Cardiac septum (tissue), 1 donor: Measurements from ENCODE around the gene OST4. TPM values are rescaled to one million over a fixed set of nuclear protein-coding genes. Genes with fewer than 3 reads are reported as not detected.
A peak's percentile ranks its signal among the peaks of the same experiment; 100 is the strongest.

Experiments
- DNase-seq: peaks from one replicate; pipeline ENCODE4 v3.0.0-alpha.2; 2020; ENCODE audit warnings: low spot score
- intact Hi-C: fragments of 100-400 bp; cut with DNase I; formaldehyde crosslinking; loops from one replicate; pipeline ENCODE4 v1.14.0; 2022
- total RNA-seq: library from RNA; stranded (reverse); fragmentation: NEBNext Ultra II Directional; extraction: Animal tissue kit (Norgen Biotek cat#: 25700); gene quantifications from one replicate; pipeline ENCODE4 v1.2.1, GENCODE V29; 2021
- donor health status: DM: no; HTN: no; CAD: no.

OST4 gene
- total RNA-seq, 1 donor from 2014 or later: 339 TPM

DNA sequence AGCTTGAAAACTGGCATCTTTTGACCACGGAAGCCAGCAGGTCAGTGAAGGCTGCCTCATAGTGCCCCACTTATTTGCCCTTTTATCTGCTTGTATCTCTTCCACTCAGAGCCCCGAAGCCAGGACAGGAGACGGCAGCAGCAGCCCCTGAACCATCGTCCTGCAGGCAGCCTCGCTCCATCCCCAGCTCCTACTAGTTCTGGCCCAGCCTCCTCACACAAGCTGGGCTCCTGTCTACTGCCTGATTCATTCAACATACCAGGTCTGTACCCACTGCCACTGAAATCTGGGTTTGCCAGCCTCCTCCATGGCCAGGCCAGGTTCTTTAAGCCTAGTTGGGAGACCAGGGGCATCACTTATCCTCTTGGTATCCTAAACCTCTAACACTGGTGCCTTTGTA lies 4.1 kb downstream of the OST4 start:
- DNase-seq: no peak
- intact Hi-C loops: no loop called here

DNA sequence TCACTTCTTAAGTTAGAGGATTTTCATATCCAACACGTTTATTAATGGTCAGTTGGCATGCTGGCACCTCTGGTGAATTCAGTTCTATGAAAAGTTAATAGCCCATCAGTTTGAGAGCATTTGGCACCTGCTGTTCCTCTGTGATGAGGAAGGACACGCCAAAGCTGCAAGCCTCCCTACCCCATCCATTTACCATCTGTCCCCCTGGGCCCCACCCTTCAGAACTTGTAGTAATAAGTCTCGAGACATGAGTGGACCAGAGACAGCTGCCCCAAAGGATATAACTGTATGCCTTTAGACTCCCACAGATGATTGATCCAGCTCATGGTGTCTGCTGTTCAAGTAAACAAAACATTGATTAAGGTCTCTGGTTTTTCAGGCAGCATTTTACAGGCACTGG lies 6.3 kb downstream of the OST4 start:
- intact Hi-C loops: no loop called here
- no peak for DNase-seq

DNA sequence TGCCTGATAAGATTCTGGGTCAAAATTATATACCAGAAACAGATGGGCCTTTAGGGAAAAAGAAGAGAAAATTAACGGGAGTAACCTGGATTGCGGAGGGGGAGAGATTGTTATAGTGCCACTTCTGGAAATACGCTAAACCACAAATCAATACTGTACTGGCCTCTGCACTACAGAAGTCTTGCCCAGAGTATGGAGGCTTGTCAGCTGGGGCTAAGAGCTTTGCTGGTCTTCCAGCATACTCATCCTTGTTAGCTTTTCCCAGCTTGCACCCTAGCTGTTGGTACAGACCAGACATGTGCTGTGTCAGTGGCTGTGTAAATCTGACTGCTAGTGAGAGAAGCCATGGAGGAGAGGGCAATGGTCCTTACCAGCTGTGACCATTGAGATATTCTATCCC lies 11.1 kb downstream of the OST4 start:
- DNase-seq: no peak
- intact Hi-C loops: no loop called here

DNA sequence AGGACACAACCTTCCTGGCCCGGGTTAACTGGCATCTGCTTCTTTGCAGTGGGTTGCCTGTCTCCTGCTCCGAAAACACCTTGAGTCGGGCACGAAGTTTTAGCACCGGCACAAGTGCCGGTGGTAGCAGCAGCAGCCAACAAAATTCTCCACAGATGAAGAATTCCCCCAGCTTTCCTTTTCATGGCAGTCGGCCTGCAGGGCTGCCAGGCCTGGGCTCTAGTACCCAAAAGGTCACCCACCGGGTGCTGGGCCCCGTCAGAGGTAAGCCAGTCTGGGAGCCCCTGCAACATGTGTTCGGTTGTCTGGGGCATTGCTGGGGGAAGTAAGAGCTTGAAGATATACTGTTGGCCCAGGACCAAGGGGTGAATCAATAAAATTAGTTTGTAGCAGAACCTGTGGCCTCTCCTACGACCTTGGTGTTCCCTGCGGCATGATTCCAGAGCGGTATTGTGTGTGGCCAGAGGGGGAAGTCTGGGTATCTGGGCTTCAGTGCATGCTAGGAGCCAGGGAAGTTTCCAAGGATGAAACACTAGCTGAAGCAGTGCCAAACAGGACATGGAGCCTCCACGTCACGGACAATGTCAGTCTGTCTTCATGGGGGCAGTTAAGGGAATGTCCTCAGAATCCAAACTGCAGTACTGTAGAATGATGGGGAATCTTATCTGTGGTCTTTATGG lies 12.2 kb downstream of the OST4 start:
- no peak for DNase-seq
- intact Hi-C loops: no loop called here

DNA sequence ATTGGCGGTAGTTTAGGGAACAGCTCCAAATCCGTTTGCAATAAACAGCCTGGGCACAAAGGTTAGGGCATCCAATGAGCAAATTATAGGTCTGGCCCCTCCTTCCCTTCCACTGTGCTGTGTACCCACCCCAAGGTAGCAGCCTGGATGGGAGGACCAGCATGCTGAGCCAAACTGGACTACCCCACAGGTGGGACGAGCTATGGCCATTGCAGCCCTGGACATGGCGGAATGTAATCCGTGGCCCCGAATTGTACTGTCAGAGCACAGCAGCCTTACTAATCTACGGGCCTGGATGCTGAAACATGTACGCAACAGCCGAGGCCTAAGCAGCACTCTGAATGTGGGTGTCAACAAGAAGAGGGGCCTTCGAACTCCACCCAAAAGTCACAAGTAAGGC lies 13.2 kb downstream of the OST4 start:
- DNase-seq: no peak
- intact Hi-C loops: no loop called here

DNA sequence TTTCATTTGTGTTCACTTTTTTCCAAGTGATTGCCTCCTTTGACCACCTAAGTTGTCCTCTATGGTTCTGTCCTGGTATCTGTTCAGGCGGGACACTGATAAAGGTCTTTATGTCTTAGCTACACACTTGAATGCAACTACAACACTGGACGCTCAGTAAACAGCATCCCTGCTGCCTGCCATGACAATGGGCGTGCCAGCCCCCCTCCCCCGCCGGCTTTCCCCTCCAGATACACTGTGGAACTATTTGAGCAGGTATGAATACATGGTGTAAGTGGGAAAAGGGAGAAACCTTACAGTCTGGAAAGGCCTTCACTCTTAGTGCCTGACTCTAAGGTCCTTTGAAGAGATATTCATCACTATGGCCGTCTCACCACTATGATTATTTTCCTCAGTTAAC lies 14.3 kb downstream of the OST4 start:
- no peak for DNase-seq
- intact Hi-C loops: no loop called here

DNA sequence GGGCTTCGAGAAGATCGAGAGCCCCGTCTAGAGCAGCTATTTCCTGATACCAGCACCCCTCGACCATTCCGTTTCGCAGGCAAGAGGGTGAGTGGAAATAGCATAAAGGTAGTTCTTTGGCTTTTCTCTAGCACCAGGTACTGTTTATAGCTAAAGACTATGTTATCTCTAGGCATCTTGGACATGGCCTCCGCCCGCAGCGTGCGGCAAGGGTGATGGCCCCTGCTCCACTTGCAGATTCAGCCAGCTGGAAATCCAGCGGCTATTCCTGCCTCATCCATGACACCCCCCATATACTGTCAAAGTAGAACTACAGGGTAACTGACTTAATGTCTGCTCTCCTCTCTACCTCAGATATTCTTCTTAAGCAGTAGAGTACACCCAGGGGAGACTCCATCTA lies 16.7 kb downstream of the OST4 start:
- intact Hi-C loops: no loop called here
- DNase-seq: no peak

DNA sequence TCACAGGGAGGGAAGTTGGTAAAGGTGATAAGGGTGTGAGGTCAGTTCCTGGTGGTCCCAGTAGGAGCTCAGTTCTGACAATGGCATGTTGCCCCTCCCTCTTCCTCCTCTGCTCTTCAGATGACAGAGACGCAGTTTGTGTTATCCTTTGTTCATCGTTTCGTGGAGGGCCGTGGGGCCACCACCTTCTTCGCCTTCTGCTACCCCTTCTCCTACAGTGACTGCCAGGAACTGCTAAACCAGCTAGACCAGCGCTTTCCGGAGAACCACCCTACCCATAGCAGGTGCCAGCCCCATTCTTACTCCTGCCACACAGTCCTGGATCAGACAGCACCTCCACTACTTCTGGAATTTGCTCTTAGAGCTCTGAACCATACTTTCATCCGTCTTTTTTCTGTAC lies 17.7 kb downstream of the OST4 start:
- DNase-seq: no peak
- intact Hi-C loops: no loop called here

DNA sequence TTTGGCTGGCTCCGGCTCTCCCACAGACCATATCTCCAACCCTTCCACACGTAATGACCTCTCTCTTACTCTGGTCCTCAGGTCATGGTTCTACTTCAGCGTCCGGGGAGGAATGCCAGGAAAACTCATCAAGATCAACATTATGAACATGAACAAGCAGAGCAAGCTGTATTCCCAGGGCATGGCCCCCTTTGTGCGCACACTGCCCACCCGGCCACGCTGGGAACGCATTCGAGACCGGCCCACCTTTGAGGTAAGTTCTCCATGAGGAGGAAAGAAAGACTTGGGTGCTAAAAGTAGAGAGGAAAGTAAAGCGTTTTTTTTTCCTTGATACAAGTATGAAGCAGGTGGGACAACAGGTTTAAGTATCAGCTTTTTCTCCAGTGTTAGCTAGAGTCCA lies 18.1 kb downstream of the OST4 start:
- DNase-seq: no peak
- intact Hi-C loops: no loop called here

DNA sequence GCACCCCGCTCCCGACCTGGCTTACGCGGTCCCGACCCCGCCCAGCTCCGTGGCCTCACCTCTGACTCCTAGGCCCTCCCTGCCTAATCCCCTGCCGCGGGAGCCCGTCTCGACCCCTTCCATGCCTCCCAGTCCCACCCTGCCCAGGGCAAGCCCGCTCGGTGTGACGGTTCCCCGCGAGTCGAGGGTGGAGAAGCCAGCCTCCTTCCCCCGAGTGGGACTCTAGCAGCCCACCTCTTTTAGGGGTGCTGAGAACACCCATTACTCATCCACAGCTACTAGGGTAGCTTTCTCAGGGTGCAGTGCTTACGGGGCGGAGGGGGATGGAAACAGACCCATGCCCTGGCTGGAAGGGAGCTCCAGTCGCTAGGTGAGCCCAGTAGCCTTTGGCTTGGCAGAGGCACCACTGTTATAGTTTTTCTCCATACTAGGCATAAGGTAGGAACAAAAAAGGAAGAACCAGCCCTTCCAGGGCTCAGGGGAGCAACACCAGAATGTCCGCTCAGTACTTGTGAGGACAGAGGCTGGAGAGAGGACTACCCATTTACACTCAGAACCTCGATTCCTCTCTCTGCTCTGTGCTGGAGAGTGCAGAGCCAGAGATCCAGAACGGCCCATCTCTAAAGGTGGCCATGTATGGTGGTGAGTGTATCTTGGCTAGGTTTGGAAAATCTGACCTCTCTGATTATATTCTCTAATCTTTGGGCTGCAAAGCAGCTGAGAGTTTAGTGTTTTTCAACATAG lies 19.4 kb downstream of the OST4 start:
- intact Hi-C loops: loop anchor here (2.0 kb wide), 2 partner anchors 21 to 35 kb away; partner anchors contain the start of gene KHK

DNA sequence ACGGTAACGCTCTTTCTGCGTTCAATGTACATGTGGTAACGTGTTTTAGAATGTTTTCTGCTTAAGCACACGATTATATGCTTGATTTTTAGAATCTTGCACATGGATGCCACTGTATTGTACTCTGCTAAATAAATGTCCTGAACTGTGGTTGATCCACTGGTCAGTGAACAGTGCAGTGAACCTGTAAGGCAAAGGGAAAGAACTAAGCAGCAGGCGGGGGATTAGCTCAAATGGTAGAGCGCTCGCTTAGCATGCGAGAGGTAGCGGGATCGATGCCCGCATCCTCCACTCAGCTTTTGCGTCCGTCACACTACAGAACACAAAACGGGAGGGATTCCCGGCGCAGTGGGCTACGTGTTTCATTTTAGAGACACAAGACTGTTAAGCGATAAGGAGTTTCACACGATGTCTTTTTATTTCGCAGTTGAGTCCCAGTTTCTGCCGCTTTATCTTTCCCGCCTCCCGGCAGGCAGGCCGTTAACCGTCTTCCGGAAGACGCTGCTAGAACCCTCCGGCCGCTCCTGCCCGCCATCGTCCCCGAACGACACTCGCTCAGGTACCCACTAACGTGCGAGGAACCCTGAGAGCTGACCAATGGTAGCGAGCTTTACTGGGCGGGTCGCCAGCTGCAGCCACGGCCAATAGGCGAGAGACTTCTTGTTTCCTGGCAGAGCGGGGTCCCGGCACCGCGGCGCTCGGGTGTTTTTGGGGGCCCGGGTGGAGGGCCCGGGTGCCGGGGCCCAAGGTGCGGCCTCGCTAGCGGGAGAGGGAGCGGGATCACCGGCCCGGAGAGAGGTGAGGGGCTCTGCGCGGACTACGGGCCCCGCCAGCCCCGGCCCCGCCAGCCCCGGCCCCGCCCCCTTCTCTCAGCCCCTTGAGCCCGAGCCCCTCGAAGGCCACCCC lies 20.2 kb downstream of the OST4 start, which contains the start of gene AGBL5:
Gene AGBL5 (plus strand): TSS at position 673 of the 906 bp plus-strand sequence. CDS start 1,291 bp downstream, outside the sequence.
- DNase-seq: peak; percentile 97
- intact Hi-C loops: loop anchor here (2.0 kb wide), 2 partner anchors 22 to 36 kb away; partner anchors contain the start of gene KHK

More for the DNA sequence above, 19.4 kb downstream of the OST4 start:
- peak; percentile 81 for DNase-seq

DNA sequence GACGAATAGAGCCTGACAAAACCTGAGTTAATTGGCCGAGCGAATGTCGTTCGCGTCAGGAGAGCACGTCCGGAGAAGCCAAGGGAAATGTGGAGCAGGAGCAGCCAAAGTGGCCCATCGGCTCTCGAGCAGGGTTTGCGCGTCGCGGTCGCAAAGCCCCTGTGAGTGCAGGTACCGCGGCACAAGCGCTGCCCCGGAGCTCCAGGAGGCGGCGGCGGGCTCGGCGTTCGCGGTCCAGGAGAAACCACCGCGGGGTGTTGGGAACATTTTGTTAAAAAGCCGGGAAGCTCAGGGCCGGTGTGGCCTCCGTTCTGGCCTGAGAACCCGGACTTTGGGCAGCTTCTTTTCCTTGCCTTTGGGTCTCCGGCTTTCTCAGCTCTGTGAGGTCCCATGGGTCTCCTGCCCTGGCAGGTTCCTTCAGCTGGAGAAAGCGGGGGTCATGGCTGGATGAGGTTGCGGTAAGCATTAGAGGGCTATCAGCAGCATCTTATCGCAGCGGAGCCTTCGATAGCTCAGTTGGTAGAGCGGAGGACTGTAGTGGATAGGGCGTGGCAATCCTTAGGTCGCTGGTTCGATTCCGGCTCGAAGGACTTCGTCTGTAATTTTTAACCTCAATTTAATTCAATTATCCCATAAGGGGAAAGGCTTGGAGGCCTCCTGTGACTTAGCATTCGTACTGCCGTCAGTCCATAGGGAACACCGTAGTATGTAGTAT lies 21.0 kb downstream of the OST4 start:
- peak; percentile 92 for DNase-seq
- intact Hi-C loops: loop anchor here (2.0 kb wide), 2 partner anchors 22 to 36 kb away; partner anchors contain the start of gene KHK

DNA sequence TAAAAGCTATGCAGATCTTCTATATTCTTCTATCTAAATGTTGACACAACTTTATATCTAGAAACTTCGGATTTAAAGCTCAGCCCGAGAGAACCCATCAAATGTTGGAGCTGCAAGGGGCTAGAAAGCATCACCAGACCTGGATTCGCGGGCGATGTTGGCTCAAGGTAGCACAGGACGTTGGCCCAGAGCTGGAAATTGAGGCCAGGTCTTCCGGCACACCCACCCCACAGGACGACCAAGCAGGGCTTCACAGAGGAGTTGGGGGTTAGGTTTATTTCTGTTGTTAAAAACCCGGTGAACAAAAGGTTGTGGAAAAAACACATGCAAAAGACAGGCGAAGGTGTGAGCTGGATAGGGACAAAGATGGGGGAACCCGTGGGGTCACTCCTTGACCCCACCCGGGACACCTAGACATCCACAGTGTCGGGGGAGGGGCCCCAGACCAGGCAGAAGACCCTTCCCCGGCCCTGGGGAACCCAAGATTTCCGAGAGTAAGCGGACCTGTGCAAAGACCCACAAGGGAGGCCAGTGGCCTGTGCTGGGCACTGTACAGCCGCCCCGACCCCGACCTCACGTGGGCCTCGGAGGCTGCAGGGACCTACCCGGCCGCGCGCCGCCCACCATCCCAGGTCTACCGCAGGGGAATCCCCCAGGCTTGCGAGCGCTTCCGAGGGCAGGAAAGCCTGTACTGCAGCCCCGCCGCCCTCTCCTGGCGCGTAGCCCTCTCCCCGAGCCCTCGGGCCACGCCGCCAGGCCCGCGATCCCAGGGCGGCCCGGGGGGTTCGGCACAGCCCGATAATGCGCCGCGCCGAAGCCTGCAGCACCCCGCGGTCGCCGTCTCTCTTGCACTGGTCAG lies 21.8 kb downstream of the OST4 start:
- DNase-seq: peak; percentile 78
- intact Hi-C loops: loop anchor here (2.0 kb wide), 2 partner anchors 23 to 37 kb away; partner anchors contain the start of gene KHK

DNA sequence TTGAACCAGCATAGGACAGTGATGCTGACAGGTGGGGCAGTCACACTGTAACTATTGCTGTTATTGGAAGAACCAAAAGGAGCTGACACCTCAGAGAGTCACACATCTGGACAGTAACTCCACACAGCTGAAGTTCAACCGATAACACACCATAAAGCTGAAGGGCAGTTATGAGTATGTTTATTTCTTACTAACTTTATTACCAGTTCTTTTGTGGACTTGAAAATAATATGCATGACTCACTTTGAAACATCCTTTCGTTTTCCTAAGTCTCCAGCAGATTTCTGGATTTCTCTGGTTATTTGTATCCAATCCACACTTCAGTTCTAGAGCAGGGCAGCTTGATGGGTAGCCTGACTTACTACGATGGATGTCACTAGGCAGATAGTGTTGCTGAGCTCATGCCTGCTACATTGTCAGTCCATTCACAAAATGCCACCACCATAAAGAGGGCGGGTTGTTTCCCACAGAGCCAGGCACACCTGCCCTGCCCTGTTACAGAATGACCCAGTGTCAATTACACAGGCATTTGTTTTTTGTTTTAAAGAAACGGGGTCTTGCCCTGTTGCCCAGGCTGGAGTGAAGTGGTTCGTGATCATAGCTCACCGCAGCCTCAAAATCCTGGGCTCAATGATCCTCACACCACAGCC lies 28.3 kb downstream of the OST4 start:
- DNase-seq: no peak
- intact Hi-C loops: no loop called here

DNA sequence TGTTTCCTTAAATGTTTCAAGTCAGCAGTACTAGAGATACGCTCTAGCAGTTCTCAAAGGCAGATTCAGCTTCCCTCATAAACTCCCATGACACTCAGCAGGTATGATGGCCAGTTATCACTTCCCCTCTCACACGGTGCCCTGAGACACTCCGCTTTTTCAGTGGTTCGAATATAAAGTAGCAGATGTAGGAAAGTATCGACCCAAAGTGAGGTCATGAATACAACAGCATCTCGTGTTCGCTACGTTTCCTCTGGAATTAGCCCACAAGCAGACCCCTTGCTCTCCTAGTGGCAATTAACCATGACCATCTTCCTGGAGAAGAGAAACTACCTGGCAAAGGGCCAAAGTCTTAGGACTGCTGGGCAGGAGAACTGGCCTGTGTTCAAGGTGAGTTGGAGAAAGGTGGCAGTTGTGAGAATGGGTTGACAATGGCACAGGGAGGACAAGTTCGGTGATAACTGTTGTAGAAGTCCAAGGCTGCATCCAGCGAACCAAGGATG lies 29.2 kb downstream of the OST4 start:
- intact Hi-C loops: no loop called here
- DNase-seq: no peak

DNA sequence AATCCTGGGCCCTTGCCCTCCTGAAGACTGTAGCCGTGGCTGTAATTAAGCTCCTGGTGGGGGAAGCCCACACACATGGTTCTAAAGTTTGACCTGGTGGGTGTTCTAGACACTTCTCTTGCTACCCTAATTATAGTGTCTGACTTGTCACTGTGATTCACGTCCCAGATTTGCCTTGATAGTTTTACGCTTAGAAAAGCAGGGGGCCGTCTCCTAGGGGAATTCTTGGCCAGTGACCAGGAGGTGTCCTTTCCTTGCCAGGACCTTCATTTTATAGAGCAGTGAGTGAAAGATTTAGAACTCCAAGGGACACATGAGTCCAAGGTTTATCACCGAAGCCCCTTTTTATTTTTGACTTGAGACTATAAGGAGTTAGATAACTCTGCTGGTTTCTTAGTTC lies 29.7 kb downstream of the OST4 start:
- no peak for DNase-seq
- intact Hi-C loops: no loop called here

DNA sequence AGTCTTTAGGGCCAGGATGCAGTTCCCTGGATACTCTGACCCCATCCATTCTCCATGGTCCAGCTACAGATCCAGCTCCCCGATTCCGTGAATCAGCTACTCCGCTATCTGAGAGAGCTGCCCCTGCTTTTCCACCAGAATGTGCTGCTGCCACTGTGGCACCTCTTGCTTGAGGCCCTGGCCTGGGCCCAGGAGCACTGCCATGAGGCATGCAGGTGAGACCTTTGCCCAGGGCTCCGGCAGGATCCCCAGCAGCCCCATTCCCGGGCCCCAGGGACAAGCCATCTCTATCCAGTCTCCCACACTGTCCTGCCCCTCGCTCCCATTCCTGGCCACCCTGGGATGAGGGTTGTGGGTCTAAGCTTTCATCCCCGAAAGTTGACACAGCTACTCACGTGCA lies 31.2 kb downstream of the OST4 start:
- no peak for DNase-seq
- intact Hi-C loops: no loop called here

DNA sequence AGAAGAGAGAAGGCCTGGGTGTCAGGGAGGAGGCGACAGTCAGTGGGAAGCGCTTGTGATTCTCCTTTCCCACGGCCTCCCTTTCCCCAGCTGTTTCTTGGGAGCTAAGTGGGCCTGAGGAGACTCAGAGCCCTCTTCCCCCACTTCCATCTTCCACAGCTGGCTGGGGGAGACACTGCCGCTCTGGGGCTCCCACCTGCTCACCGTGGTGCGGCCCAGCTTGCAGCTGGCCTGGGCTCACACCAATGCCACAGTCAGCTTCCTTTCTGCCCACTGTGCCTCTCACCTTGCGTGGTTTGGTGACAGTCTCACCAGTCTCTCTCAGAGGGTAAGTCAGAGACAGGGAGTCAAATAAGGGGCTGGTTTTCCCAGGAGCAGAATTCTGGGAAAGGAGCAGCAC lies 31.6 kb downstream of the OST4 start:
- intact Hi-C loops: no loop called here
- DNase-seq: no peak
